Activated CD8-positive, alpha-beta memory T cell treated with anti-CD3 and anti-CD28 coated beads for 1 hour (primary cell): Measurements from ENCODE around the gene ANO4.
"Not testable (repeated sequence)": the region's sequence is repeated elsewhere in the genome, so short reads cannot be mapped to it uniquely, and the experiment has no call there.

ENCODE experiments used
- DNase-seq, 2 donors: peaks; one replicate each; pipeline ENCODE4 v3.0.0-alpha.2; 2020; ENCODE audit warnings: low read depth in 1 of 2; ENCODE audit errors: extremely low read depth in 1 of 2

Gene ANO4

DNA sequence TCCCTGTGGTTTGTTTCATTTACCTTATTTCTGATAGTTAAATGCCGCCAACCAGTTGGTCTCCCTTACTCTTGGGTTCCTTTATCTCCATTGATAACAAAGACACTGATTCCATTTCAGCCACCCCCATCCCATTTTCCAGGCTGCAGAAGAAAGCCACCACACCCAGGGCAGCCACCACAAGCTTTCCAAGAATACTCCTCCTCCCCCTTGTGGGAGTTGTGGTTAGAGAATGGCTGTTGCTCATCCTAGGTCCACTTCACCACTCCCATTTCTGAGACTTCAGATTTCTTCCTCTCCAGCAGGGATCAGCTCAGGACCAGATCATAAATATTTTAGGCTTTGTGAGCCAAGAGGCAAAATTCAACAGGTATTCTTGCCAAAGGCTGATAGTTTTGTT, 73.9 kb downstream of the ANO4 start:
- DNase-seq: no peak

- no peak for DNase-seq
Observed at GRCh38 chr12:100871195-100871734, 76.7 kb downstream of the ANO4 start.

- no peak for DNase-seq
Observed at GRCh38 chr12:100875156-100875555, 80.6 kb downstream of the ANO4 start.

DNA sequence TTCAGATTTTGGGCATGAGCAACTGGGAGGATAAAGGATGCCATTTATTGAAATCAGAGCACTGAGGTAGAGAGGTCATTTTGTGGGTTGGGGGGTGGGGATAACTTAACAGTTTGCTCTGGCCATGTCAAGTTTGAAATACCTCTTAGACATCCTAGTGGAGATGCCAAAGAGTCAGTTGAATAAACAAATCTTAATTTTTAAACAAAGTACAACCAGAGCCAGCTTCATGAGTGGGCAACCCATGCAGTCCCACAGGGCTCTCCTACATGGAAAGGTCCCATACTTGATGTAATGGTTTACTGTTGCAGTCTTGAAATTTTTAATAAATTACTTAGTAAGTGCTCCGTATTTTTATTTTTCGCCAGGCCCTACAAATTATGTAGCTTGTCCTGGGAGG, 81.2 kb downstream of the ANO4 start:
- DNase-seq: no peak

DNA sequence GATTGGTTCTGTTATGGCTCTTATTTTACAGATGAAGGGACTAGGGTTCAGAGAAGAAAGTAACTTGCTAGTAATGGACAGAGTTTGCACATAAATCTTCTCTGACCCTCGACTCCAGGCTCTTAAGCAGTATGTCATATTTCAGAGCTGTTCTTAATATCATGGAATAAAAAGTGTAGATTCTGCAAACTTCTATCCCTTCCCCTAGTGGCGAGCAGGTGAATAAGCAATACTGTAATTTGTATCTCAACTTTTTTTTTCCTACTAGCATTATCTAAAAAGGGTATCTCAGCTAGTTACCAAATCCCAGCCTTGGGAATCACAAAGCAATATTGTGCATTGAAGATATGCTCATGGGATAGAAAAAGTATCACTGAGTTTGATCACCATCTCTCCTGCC, 83.2 kb downstream of the ANO4 start:
- DNase-seq: no peak

DNA sequence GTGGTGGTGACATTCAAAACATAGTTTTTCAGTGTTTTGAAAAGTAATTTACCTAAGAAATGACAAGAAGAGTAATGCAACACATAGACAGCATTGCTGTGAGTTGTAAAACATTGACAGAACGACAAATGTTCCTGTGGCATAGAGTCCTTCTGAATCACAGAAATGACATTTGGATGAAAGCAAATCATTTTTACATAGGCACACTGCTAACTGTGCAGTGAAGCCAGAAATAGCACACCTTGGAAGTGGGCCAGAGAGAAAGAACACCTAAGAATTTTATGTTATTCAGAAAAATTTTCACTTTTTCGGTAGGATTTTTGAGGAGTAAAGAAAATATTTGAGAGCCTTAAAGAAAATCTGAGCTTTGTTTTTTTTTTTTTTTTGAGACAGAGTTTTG, 100.6 kb downstream of the ANO4 start:
- DNase-seq: no peak

GRCh38 chr12:100896192-100896591, 101.6 kb downstream of the ANO4 start:
- no peak for DNase-seq

- DNase-seq: no peak
Observed at GRCh38 chr12:100897240-100897639, 102.7 kb downstream of the ANO4 start.

GRCh38 chr12:100899301-100899700, 104.7 kb downstream of the ANO4 start:
- DNase-seq: no peak

DNA sequence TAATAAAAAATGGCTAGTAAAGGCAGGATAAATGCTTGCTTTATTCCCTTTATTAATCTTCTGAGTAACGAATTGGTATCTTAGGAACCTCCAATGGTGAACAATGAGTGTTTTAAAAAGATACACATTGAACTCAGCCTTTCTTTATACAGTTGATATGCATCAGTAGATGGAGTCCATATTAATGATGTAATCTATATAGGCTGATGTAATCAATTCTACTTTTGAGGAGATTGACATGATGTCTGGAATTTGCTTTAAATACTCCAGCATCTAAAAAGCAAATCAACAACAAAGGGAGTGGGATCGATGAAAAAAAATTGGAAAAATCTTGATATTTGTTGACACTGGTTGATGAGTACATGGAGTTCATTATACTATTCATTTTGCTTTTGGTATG, 106.2 kb downstream of the ANO4 start:
- DNase-seq: no peak

DNA sequence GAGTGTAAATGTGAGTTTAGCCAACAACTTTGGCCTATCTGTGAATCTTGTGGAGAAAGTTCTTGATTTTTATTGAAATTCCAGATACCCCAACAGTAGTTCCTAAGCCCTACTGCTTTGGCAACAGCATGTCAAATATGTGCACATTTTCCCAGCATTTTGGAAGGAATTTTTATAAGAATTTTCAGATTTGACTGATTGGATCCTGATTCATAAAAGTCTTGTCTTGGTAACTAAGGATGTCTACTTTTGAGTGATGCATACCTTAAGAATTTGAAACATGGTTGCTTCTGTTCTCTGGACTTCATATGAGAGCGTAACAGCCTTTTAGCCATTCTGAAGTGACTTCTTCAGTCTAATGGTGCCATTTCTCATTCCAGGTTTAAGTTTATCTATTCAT, 106.7 kb downstream of the ANO4 start:
- no peak for DNase-seq

GRCh38 chr12:100904270-100904669, 109.7 kb downstream of the ANO4 start:
- no peak for DNase-seq

DNA sequence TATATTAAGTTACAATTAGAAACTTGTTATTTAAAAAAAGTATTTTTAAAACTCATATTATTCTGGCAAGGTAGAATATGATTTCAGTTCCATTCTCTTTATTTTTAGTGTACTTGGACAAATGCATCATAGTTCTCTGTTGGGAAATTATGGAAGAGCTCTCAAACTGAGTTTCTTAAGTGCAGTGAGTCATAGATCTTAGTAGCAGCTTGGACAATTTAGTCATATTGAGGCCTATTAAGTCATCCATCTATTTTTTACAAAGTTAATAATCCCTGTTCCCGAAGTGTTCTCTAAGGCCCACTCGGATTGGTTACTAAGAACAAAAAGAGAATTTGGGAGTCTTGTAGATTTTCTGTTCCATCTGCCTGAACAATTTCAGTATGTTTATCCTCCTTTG, 113.9 kb downstream of the ANO4 start:
- DNase-seq: no peak

DNA sequence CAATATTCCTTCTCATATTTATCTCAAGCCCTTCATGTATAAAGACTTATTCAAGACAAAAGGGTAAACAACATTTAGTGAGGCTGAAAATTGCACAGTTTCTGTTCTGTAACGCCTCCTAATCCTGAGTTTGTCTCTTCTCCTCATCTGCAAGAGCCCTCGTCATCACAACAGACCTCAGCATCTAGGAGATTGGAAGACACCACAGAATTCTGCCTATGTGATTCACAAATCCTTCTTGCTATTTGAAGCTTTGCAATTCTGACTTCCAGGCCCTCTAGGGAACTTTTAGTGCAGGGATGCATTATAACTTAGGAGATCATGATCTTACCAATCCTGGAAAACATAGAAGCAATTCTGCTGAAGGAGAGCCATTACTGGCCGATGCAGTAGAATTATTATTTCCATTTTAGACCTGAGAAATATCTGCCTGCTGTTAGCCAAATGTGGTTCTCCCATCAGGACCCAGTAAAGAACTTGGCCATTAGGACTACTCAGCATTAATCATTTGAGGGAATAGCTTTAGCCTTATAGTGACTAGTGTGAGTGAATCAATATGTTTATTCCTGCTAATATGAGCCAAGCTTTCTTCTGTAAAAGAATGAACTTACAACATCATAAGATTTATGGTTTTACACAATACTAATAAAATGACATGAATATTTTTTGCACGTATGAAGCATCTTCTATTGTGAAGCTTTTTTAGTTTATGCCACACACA, 119.5 kb downstream of the ANO4 start:
- no peak for DNase-seq

DNA sequence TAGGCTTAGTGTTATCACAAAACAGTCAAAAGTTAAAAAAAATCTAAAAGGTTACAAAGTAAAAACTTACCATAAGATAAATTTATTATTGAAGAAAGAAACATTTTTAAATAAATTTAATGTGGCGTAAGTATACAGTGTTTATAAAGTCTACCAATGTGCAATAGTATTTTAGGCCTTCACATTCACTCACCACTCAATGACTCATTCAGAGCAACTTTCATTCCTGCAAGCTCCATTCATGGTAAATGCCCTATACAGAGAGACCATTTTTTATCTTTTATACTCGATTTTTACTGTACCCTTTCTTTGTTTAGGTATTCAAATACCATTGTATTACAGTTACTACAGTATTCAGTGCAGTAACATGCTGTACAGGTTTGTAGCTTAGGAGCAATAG, 124.5 kb downstream of the ANO4 start:
- no peak for DNase-seq

DNA sequence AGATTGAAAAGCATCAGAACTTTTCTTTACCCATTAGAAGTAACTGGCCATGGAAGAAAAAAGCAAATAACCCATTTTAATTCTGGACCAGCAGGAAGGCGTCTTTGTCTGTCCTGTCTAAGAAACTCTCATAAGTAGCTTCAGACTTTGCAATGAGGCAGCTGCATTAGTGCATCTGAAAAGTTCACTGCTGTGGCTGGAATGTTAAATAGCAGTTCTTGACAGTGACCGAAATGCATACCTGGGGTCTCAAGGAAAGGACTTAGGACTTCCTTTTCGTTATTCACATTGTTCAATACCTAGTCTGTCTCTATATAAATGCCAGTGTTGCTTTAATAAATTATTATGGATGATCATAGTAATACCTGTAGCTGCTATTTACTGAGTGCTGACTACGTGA, 125.9 kb downstream of the ANO4 start:
- no peak for DNase-seq

DNA sequence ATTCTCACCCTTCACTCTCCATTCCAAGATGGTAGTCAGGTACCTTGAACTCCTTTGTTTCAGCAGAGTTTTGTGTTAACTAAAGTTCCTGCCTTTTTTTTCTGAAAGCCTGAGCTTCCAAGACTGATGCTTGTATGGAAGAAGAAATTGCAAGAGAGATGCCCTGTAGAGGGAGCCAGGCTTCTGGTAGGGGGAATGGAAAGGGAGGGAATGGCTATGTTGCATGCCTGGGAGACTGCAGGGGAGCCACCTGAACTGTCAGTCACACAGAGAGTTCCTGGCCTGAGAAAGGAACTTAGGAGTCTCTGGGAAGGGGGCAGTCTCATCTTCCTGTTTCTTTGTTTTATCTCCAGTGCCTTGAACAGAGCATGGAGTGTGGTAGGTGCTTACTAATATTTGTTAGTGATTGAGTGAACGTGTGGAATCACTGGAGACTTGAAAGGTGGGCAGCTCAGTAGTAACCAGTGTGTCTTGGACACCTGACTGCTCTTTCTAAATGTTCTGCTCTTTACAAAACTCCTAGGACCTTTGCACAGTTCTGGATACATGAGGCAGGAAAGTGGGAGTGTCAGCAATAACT, 132.2 kb downstream of the ANO4 start:
- DNase-seq: no peak

GRCh38 chr12:100927826-100928225, 133.2 kb downstream of the ANO4 start:
- DNase-seq: no peak

DNA sequence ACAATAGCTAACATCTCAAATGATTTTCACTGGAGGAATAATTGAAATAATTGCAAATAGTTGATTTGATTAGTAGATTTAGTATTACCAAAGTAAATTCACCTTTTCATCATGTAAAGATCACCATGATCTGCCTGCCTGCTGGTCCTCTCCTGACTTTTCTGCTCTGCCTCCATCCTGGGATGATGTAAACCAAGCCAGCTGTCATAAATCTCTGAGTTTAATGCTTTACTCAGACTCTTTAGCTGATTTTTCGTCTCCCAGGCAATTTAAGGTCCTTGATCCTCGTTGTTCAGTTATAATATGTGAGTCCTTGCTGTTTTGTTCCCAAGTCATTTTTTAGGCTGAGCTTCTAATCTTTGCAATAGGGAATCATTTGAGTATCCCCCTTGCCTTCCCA, 138.0 kb downstream of the ANO4 start:
- DNase-seq: no peak

DNA sequence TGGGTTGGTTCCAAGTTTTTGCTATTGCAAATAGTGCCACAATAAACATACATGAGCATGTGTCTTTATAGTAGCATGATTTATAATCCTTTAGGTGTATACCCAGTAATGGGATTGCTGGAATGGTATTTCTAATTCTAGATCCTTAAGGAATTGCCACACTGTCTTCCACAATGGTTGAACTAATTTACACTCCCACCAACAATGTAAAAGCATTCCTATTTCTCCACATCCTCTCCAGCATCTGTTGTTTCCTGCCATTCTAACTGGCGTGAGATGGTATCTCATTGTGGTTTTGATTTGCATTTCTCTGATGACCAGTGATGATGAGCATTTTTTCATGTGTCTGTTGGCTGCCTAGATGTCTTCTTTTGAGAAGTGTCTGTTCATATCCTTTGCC, 139.0 kb downstream of the ANO4 start:
- DNase-seq: not testable (repeated sequence)

DNA sequence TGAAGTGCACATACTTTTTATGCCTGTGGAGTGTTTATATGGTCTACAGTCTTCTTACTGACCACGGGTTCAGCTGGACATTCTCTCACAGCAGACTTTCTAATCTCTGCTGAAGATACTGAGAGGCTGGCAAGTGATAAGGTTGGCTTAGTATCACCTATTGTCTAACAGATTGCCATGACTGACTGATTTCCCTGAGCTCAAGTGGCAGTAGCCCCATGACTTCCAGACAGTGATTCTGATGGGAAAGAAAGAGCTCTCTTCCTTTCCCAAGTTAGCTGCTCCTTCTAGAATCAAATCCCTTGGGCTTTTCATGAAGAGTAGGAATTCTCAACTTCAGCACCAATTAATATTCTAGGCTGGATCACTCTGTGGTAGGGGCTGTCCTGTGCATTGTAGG, 141.4 kb downstream of the ANO4 start:
- DNase-seq: no peak

DNA sequence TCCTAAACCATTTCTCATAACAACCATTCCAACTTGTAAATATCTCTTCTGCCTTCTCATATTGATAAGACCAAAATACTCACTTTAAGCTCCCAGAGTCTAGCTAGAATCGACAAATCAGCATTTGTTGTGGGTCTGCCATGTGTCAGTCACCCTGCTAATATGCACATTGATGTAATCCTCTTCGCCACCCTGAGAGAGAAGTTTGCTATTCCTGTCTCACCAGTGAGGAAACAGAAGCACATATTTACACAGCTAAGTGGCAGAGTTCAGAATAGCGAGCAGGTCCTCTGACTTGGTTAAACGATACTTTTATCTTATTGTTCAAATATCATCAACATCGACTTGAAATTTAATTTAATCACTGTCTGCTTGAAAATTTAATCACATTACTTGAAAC, 142.1 kb downstream of the ANO4 start:
- no peak for DNase-seq

- no peak for DNase-seq
Observed at GRCh38 chr12:100940503-100940902, 145.9 kb downstream of the ANO4 start.
